Heart left ventricle (tissue), 16 donors: ENCODE measurements around the gene SLC27A2. TPM values are rescaled to one million over a fixed set of nuclear protein-coding genes. Genes with fewer than 3 reads are reported as not detected.

ENCODE experiments used
- ATAC-seq, 4 donors: fragments of 200-7000 bp; cut with Tn5 transposase; one replicate each; pipeline ENCODE4 v1.9.1; 2020 to 2022; ENCODE audit warnings: moderate library complexity in 4 of 4, mild to moderate bottlenecking in 3 of 4, moderate number of reproducible peaks in 1 of 4
- DNase-seq, 5 donors: peaks; one replicate each; pipeline ENCODE4 v3.0.0-alpha.2; 2020
- H3K27ac ChIP-seq, 12 donors: fragments of 200-600 bp; sonication (generic) in 4 of 12; one replicate each; pipeline versions ENCODE4 v1.5.0 to v1.8.0; 2016 to 2022; ENCODE audit warnings: mild to moderate bottlenecking in 2 of 12
- H3K27me3 ChIP-seq, 9 donors: fragments of 200-600 bp; sonication (generic) in 2 of 9; one replicate each; pipeline versions ENCODE4 v1.5.1 to v1.8.0; 2016 to 2022; ENCODE audit warnings: mild to moderate bottlenecking in 3 of 9
- H3K36me3 ChIP-seq, 9 donors: fragments of 200-600 bp; sonication (generic) in 2 of 9; one replicate each; pipeline versions ENCODE4 v1.5.0 to v1.8.0; 2018 to 2022; ENCODE audit warnings: mild to moderate bottlenecking in 2 of 9
- H3K4me1 ChIP-seq, 12 donors: fragments of 200-600 bp; sonication (generic) in 4 of 12; one replicate each; pipeline versions ENCODE4 v1.5.0 to v1.8.0; 2016 to 2022; ENCODE audit warnings: mild to moderate bottlenecking in 3 of 12
- H3K4me3 ChIP-seq, 12 donors: fragments of 200-600 bp; sonication (generic) in 4 of 12; one replicate each; pipeline versions ENCODE4 v1.5.0 to v1.8.0; 2017 to 2022; ENCODE audit warnings: mild to moderate bottlenecking in 9 of 12, moderate library complexity in 4 of 12
- H3K9me3 ChIP-seq, 12 donors: fragments of 200-600 bp; sonication (generic) in 4 of 12; one replicate each; pipeline versions ENCODE4 v1.5.0 to v1.8.0; 2016 to 2022; ENCODE audit warnings: mild to moderate bottlenecking in 1 of 12
- CTCF ChIP-seq, 12 donors: fragments of 200-600 bp; sonication (generic) in 4 of 12; IDR thresholded peaks; one replicate each; pipeline versions ENCODE4 v1.5.0 to v1.8.0; 2018 to 2022; ENCODE audit warnings: antibody characterized with exemption in 12 of 12, mild to moderate bottlenecking in 5 of 12
- POLR2A ChIP-seq, 2 donors: fragments of 450-650 bp; IDR thresholded peaks; one replicate each; pipeline ENCODE4 v1.6.1; 2017; ENCODE audit warnings: antibody characterized with exemption in 2 of 2, mild to moderate bottlenecking in 2 of 2, moderate library complexity in 2 of 2
- WGBS, 4 donors: extraction: QIAGEN DNeasy Blood & Tissue Kit in 2 of 4; methylation state at CpG; one replicate each; pipeline versions ENCODE4 v1.1.5 to v1.1.7; 2013 to 2018; 5-methylcytosine and 5-hydroxymethylcytosine counted together
- intact Hi-C, 10 donors: fragments of 100-400 bp; cut with DNase I; formaldehyde crosslinking; loops; one replicate each; pipeline versions ENCODE4 v1.11.1 to v1.14.2; 2022
- polyA plus RNA-seq, 2 donors: library from polyadenylated mRNA; stranded (reverse); fragments of 200-250 nt; gene quantifications; one replicate each; pipeline ENCODE4 v1.2.3, GENCODE V29; 2013
- total RNA-seq, 9 donors: library from RNA; depleted of rRNA in 2 of 9; stranded (reverse); fragments of >200 nt in 2 of 9; fragmentation: NEBNext Ultra II Directional in 3 of 9; extraction: Animal tissue kit (Norgen Biotek cat#: 25700) in 3 of 9; gene quantifications; one replicate each; pipeline versions ENCODE4 v1.1.0 to v1.2.4, GENCODE V29; 2016 to 2023
- donor health status: ischemic (EF 13 %, LVEDD 7.1; RV severe dilation, severe dysfunction).
- donor health status: healthy with polysubstance abuse.
- donor health status: DM: no; HTN: yes; CAD: no.
- donor health status: DM: no; HTN: no; CAD: no.
- donor health status: ischemic (EF 25% LVEDD 6.9; RV normal size, moderate dysfunction).
- donor health status: ischemic (EF 25% LVEDD 5.7; RV mildly dilated, moderate dysfunction).
- donor health status: healthy.
- donor health status: DM: yes; HTN: yes; CAD: no.
- donor health status: ischemic (EF 35%, LVEDD 5.7; RV mildly dilated, moderate dysfunction).
- donor health status: nonischemic (EF 11% LVEDD 7.7; RV severe dilation, severe dysfunction).
- donor health status: DM: yes; HTN: yes; CAD: no.
- donor health status: PGD.
- donor health status: ischemic (EF 29% LVEDD 5.4; RV normal size, mild dysfunction).
- donor health status: nonischemic (EF 23%, LVEDD 6.1; RV moderate dilation, normal function).

The SLC27A2 gene
- total and polyA plus RNA-seq, 11 donors: 0.04 to 0.29 (median 0.12) TPM; not detected in 8

DNA sequence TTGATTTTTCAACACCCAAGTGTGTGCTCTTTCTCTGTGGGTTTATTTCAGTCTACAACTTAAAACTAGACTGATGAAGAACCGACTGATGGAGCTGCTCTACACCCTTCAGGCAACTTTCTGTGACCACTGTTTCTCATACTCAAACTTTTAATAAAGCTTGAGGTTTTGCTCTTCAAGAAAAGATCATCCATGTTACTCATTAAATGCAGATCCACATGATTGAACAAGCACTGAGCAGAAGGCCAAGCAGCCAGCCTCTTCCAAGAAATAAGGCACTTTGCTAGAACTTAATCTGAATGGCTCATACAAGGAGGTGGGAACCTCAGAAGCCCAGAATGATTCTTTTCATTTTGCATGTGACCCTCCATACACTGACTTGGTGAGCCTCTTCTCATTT lies 8.7 kb downstream of the SLC27A2 start:
- no peak overlapping the region for H3K4me3 ChIP-seq
- no peaks in the 10 kb centered on the region for H3K27me3 ChIP-seq
- no peak for ATAC-seq
- no peak for DNase-seq
- H3K9me3 ChIP-seq: no peaks in the 10 kb centered on the region
- TF ChIP-seq CTCF (IDR thresholded peaks at IDR 0.05) (no peak), POLR2A (IDR thresholded peaks at IDR 0.05) (no peak)
- intact Hi-C loops: no loop called here
- no peaks in the 10 kb centered on the region for H3K36me3 ChIP-seq
- WGBS, 4 donors: 66 to 77% (median 72%) methylated on average over 1 of the region's 1 CpG
- no peaks in the 10 kb centered on the region for H3K4me1 ChIP-seq
- H3K27ac ChIP-seq: no peak overlapping the region

DNA sequence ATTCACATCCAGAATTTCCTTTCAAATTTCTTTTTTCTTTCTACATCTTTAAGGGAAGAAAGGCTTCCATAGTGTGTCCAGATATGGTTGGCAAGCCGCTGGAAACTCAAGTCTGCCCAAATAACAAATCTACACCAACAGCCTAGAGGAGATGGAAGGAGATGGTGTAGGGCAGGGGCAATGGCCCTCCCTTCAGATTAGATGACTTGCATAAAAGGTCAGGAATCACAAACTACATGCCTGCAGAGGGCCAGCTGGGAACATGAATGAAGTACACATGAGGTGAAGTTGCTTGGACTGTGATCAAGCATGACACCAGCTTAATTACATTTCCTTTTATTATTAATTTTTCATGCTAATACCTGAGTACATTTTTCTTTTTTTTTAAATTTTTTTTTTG lies 10.2 kb downstream of the SLC27A2 start:
- Histone ChIP-seq H3K4me3 (no peak overlapping the region), H3K9me3 (no peaks in the 10 kb centered on the region), H3K27me3 (no peaks in the 10 kb centered on the region), H3K4me1 (no peaks in the 10 kb centered on the region), H3K36me3 (no peaks in the 10 kb centered on the region), H3K27ac (no peak overlapping the region)
- intact Hi-C loops: no loop called here
- 85 to 97% (median 90%) methylated on average over 1 of the region's 1 CpG for WGBS, 4 donors
- DNase-seq (no peak), ATAC-seq (no peak)
- TF ChIP-seq CTCF (IDR thresholded peaks at IDR 0.05) (no peak), POLR2A (IDR thresholded peaks at IDR 0.05) (no peak)

- H3K4me1 ChIP-seq: no peaks in the 10 kb centered on the region
- no peak for ATAC-seq
- H3K27ac ChIP-seq: no peak overlapping the region
- H3K36me3 ChIP-seq: no peaks in the 10 kb centered on the region
- no peak for DNase-seq
- no peak overlapping the region for H3K4me3 ChIP-seq
- no peaks in the 10 kb centered on the region for H3K9me3 ChIP-seq
- H3K27me3 ChIP-seq: no peaks in the 10 kb centered on the region
- intact Hi-C loops: no loop called here
- TF ChIP-seq POLR2A (IDR thresholded peaks at IDR 0.05): no peak
- TF ChIP-seq CTCF (IDR thresholded peaks at IDR 0.05): no peak
- 82 to 88% (median 87%) methylated on average over 6 of the region's 6 CpGs for WGBS, 4 donors
Observed at GRCh38 chr15:50192926-50193620, 11.1 kb downstream of the SLC27A2 start.

- TF ChIP-seq POLR2A (IDR thresholded peaks at IDR 0.05) (no peak), CTCF (IDR thresholded peaks at IDR 0.05) (no peak)
- intact Hi-C loops: no loop called here
Observed at GRCh38 chr15:50202003-50202402, 20.0 kb downstream of the SLC27A2 start.

More at GRCh38 chr15:50202003-50202402, 20.0 kb downstream of the SLC27A2 start:
- DNase-seq (no peak), ATAC-seq (no peak)
- no peaks in the 10 kb centered on the region for H3K36me3 ChIP-seq
- H3K4me3 ChIP-seq: no peak overlapping the region
- no peak overlapping the region for H3K27ac ChIP-seq
- H3K4me1 ChIP-seq: no peaks in the 10 kb centered on the region
- H3K27me3 ChIP-seq: no peaks in the 10 kb centered on the region
- no peaks in the 10 kb centered on the region for H3K9me3 ChIP-seq
